ENCODE results near the gene CENPF. TPM values are rescaled to one million over a fixed set of nuclear protein-coding genes. Genes with fewer than 3 reads are reported as not detected.

The CENPF gene
- total RNA-seq, 4 donors from 2014 or later = 2.5 to 7.0 (median 3.0) TPM

DNA sequence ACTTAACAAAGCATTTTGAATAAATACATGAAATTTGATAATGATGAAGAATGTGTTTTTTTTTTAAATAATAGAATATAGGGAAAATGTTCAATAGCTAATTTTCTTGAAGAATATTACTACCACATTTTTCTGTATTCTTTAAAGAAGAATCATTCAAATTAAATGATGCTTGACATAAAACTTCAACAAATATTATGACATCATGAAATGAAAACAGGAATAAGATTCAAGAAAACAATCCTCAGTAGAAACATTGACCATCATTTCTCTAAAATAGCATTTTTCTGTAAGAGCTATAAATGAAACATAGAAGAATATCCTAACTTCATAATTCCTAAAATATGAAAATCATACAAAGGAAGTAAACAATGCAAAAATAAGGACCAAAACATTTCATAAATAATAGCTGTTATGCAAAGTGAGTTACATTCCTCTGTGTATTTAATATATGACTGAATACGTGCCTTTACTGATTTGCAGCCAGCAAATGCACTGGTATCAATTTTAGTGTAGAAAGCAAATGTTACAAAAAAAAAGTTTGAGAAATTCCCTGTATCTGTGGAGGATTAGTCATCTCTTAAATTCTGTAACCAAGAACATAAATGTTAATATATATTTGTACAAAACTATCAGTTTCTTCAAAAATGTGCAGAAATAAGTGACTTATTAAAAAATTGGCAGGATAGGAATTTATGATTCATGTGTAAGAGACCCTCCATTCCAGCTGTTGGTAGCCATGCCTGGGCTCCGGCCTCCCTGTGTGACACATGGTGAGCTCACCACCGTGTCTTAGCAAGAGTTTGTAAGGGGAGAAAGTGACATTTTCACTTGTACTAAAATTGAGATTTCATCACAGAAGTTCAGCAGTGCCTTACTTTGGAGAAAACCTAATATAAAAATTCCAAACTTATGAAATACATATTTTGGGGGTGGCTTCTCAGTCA, 36.6 kb upstream of the CENPF start:
- no peak overlapping the region for H3K4me3 ChIP-seq (ENCODE audit: low read depth, poor library complexity, severe bottlenecking)
- no peak for TF ChIP-seq POLR2A (IDR thresholded peaks at IDR 0.05)
- TF ChIP-seq, protein P1, sequence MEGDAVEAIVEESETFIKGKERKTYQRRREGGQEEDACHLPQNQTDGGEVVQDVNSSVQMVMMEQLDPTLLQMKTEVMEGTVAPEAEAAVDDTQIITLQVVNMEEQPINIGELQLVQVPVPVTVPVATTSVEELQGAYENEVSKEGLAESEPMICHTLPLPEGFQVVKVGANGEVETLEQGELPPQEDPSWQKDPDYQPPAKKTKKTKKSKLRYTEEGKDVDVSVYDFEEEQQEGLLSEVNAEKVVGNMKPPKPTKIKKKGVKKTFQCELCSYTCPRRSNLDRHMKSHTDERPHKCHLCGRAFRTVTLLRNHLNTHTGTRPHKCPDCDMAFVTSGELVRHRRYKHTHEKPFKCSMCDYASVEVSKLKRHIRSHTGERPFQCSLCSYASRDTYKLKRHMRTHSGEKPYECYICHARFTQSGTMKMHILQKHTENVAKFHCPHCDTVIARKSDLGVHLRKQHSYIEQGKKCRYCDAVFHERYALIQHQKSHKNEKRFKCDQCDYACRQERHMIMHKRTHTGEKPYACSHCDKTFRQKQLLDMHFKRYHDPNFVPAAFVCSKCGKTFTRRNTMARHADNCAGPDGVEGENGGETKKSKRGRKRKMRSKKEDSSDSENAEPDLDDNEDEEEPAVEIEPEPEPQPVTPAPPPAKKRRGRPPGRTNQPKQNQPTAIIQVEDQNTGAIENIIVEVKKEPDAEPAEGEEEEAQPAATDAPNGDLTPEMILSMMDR (IDR thresholded peaks at IDR 0.05) = no peak
- intact Hi-C loops (cut with DNase I; ENCODE audit: low total_unique reads) = no loop called here
- no peak for DNase-seq (ENCODE audit: low spot score in 2 of 2)
- 67 to 73% methylated on average over 3 of the region's 3 CpGs for WGBS, 2 donors

DNA sequence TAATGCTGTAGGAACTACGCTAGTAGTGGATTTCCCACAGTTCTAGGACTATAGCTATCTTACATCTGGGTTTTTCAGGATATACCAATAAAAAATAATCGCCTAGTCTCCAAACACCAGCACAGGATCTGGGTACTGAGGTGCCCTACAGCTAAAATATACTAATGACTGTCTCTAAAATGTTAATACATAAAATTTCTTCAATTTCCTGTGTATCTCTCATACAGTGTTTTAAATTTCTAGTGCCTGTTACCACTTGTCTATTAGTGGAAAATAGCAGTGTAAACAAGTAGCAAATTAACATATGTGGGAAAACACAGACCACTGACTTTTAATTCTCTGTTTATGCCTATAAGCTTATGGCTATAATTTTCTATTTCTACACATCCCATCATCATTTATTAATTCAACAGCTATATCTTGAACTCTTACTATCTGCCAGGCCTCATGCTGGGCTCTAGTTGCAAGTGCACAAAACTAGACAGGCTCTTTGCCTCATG, 35.5 kb upstream of the CENPF start:
- no peak overlapping the region for H3K4me3 ChIP-seq (ENCODE audit: low read depth, poor library complexity, severe bottlenecking)
- WGBS, 2 donors = 77 to 82% methylated on average over 2 of the region's 2 CpGs
- no peak for DNase-seq (ENCODE audit: low spot score in 2 of 2)
- no peak for TF ChIP-seq POLR2A (IDR thresholded peaks at IDR 0.05)
- intact Hi-C loops (cut with DNase I; ENCODE audit: low total_unique reads) = no loop called here

DNA sequence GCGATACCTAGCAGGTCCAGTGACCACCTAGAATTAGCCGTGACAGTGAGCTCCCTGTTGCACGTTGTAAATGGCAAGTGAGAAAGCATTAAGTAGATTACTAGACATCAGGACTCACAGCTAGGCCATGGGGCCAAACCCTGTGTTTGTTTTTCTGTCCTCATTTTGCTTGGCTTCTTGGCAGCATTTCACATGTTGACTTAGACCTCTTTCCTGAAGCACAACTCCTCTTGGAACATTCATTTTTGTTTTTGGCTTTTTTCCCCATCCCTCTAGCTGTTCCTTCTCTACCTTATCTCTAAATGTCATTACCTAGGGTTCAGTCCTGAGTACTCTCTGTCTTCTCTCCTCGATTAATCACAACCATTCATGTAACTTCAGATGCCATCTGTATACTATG, 34.7 kb upstream of the CENPF start:
- 63 to 70% methylated on average over 4 of the region's 4 CpGs for WGBS, 2 donors
- DNase-seq (ENCODE audit: low spot score in 2 of 2) = no peak
- H3K4me3 ChIP-seq (ENCODE audit: low read depth, poor library complexity, severe bottlenecking) = no peak overlapping the region
- TF ChIP-seq POLR2A (IDR thresholded peaks at IDR 0.05) = no peak
- TF ChIP-seq, protein P1 (IDR thresholded peaks at IDR 0.05) = no peak
- intact Hi-C loops (cut with DNase I; ENCODE audit: low total_unique reads) = no loop called here

DNA sequence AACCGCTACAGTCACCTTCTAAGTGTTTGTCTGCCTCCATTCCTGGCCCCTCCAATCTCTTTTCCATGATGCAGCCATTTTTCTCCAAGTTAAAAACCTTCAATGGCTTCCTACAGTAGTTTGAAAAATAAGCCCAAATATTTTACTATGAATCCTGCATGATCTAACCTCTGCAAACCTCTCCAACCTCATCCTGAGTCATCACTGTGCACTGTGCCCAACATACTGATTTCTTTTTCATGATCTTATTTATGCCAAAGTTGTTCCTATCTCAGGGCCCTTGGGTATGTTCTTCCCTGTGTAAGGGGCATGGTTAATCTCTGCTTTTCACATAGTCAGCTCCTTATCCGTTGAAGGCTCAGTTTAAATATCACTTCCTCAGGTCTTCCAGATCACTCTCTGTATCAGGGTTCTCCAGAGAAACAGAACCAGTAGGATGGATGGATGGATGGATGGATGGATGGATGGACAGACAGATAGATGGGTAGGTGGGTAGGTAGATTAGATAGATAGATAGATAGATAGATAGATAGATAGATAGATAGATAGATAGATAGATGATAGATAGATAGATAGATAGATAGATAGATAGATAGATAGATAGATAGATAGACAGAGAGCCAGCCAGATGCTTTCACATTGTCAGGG, 33.5 kb upstream of the CENPF start:
- intact Hi-C loops (cut with DNase I; ENCODE audit: low total_unique reads) = no loop called here
- DNase-seq (ENCODE audit: low spot score in 2 of 2) = no peak
- 67 to 72% methylated on average over 2 of the region's 2 CpGs for WGBS, 2 donors
- TF ChIP-seq POLR2A (IDR thresholded peaks at IDR 0.05) = no peak
- TF ChIP-seq, protein P1 (IDR thresholded peaks at IDR 0.05) = no peak
- H3K4me3 ChIP-seq (ENCODE audit: low read depth, poor library complexity, severe bottlenecking) = no peak overlapping the region

DNA sequence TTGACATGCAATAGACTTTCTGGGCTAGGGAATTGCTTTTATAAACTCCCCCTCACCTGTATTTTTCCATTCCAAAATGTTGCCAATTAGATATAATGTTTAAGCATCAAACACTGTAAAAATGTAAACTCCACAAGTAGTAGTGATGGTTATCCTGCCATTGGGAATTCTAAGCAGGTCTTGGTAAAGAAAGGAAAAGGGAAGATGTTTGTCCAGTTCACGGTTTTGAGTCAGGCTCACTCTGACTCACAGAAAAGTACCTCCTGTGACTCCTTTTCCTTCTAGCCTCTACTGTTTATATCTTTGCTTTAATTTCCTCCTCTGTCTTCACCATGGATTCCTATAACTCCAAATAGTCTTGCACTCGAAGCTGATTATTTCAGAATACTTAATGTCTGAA, 32.6 kb upstream of the CENPF start:
- intact Hi-C loops (cut with DNase I; ENCODE audit: low total_unique reads) = no loop called here
- WGBS, 2 donors = 45 to 50% methylated on average over 2 of the region's 2 CpGs
- no peak overlapping the region for H3K4me3 ChIP-seq (ENCODE audit: low read depth, poor library complexity, severe bottlenecking)
- no peak for DNase-seq (ENCODE audit: low spot score in 2 of 2)
- TF ChIP-seq POLR2A (IDR thresholded peaks at IDR 0.05) = no peak
- TF ChIP-seq, protein P1 (IDR thresholded peaks at IDR 0.05) = no peak

DNA sequence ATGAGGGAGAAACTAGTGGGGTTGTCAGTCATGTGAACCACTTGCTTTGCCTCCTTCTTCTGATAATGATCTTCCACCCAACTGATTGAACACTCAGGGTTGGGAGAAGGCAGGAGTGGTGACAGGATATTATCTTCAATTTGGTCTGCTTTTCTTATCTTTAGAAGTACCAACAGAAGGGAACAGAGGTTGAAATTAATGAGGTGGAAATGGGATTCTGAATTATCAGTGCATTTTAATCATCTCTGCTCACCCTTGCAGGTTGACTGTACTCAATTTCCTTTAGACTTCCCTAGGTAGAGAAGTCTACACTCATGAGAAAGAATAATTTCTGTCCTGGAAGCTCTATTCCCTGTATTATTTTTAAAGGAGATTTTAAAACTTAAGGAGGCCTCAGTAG, 31.7 kb upstream of the CENPF start:
- DNase-seq (ENCODE audit: low spot score in 2 of 2) = no peak

More for the DNA sequence above, 31.7 kb upstream of the CENPF start:
- intact Hi-C loops (cut with DNase I; ENCODE audit: low total_unique reads) = no loop called here
- TF ChIP-seq POLR2A (IDR thresholded peaks at IDR 0.05) = no peak
- TF ChIP-seq, protein P1 (IDR thresholded peaks at IDR 0.05) = no peak
- no peak overlapping the region for H3K4me3 ChIP-seq (ENCODE audit: low read depth, poor library complexity, severe bottlenecking)
